ENCODE data around the gene ZBTB21. TPM values are rescaled to one million over a fixed set of nuclear protein-coding genes. Genes with fewer than 3 reads are reported as not detected.

Gene ZBTB21
- total RNA-seq, 4 donors from 2014 or later, result 5.2 to 19.5 (median 9.7) TPM

DNA sequence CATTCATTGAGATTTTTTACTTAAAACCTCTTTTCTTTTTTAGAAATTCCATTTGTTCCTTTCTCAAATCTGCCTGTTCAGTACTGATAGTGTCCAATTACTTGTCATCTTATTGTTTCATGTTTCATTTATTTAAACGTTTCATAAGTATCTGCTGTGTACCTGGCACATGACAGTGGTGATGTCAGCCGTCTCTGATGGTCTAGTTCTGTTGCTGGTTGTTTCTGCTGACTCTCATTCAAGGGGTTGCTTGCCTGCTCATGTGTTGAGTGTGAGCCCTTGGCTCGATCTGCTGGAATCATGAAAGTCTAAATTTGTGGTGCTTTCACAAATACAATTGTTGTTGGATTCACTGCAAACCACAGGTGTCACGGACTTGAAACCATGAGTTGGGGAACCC, 30.8 kb downstream of the ZBTB21 start:
- in situ Hi-C loops (cut with MboI; ENCODE audit: low pct_ligation_motif_present in 1 of 4, low pct_unique_long_range_greater_than_20kb in 1 of 4, low sequenced_read_pairs in 3 of 4), result no loop called here

GRCh38 chr21:41977034-41977950, 32.9 kb downstream of the ZBTB21 start:
- no peak overlapping the region for H3K27ac ChIP-seq
- 87 to 88% methylated on average over 6 to 15 of the region's 17 CpGs for WGBS, 2 donors (ENCODE audit: low coverage in 1 of 2)
- TF ChIP-seq, protein P1, sequence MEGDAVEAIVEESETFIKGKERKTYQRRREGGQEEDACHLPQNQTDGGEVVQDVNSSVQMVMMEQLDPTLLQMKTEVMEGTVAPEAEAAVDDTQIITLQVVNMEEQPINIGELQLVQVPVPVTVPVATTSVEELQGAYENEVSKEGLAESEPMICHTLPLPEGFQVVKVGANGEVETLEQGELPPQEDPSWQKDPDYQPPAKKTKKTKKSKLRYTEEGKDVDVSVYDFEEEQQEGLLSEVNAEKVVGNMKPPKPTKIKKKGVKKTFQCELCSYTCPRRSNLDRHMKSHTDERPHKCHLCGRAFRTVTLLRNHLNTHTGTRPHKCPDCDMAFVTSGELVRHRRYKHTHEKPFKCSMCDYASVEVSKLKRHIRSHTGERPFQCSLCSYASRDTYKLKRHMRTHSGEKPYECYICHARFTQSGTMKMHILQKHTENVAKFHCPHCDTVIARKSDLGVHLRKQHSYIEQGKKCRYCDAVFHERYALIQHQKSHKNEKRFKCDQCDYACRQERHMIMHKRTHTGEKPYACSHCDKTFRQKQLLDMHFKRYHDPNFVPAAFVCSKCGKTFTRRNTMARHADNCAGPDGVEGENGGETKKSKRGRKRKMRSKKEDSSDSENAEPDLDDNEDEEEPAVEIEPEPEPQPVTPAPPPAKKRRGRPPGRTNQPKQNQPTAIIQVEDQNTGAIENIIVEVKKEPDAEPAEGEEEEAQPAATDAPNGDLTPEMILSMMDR (IDR thresholded peaks at IDR 0.05), result no peak
- TF ChIP-seq POLR2A (IDR thresholded peaks at IDR 0.05) (no peak), POLR2AphosphoS5 (IDR thresholded peaks at IDR 0.05) (no peak), EP300 (IDR thresholded peaks at IDR 0.05; ENCODE audit: low read depth) (no peak)
- no peak for DNase-seq
- no peaks in the 10 kb centered on the region for H3K27me3 ChIP-seq
- intact Hi-C loops (cut with DNase I; ENCODE audit: low total_unique reads), result no loop called here
- in situ Hi-C loops (cut with MboI; ENCODE audit: low pct_ligation_motif_present in 1 of 4, low pct_unique_long_range_greater_than_20kb in 1 of 4, low sequenced_read_pairs in 3 of 4), result no loop called here
- H3K4me3 ChIP-seq, result no peak overlapping the region
- H3K9me3 ChIP-seq, result peaks cover 0 to 6% of the 10 kb centered on the region in 2 donors
- H3K36me3 ChIP-seq, result no peaks in the 10 kb centered on the region
- H3K4me1 ChIP-seq, result peaks cover 0 to 15% (median 9%) of the 10 kb centered on the region in 4 donors

More for the DNA sequence above, 30.8 kb downstream of the ZBTB21 start:
- Histone ChIP-seq H3K4me1 (peaks cover 0 to 3% (median 1%) of the 10 kb centered on the region in 4 donors), H3K4me3 (no peak overlapping the region), H3K36me3 (no peaks in the 10 kb centered on the region), H3K9me3 (peaks cover 0 to 6% of the 10 kb centered on the region in 2 donors), H3K27ac (no peak overlapping the region), H3K27me3 (no peaks in the 10 kb centered on the region)
- no peak for TF ChIP-seq POLR2A (IDR thresholded peaks at IDR 0.05)
- TF ChIP-seq POLR2AphosphoS5 (IDR thresholded peaks at IDR 0.05), result no peak
- TF ChIP-seq, protein P1 (IDR thresholded peaks at IDR 0.05), result no peak
- TF ChIP-seq EP300 (IDR thresholded peaks at IDR 0.05; ENCODE audit: low read depth), result no peak
- 64 to 65% methylated on average over 4 of the region's 4 CpGs for WGBS, 2 donors (ENCODE audit: low coverage in 1 of 2)
- intact Hi-C loops (cut with DNase I; ENCODE audit: low total_unique reads), result no loop called here
- DNase-seq, result no peak

DNA sequence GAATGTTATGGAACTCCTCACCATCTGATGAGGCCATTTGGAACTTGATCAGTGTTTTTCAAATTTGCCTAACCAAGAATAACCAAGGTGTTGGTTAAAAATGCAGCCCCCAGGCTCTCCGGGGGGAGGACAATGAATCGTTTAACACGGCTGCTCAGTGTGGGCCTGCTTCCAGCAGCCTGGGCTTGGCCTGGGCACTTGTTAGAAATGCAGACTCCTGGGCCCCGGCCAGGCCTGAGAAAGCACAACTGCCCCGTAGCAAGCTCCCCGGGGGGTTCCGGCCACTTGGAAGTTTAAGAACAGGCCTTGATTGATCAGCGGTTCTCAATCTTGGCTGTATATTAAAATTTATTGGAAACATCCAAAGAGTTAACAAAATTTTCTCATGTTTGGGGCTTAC, 33.5 kb downstream of the ZBTB21 start:
- no peak overlapping the region for H3K4me3 ChIP-seq
- no peak overlapping the region for H3K27ac ChIP-seq
- peaks cover 0 to 15% (median 9%) of the 10 kb centered on the region in 4 donors for H3K4me1 ChIP-seq
- H3K36me3 ChIP-seq, result no peaks in the 10 kb centered on the region
- no peaks in the 10 kb centered on the region for H3K27me3 ChIP-seq
- peaks cover 0 to 6% of the 10 kb centered on the region in 2 donors for H3K9me3 ChIP-seq
- WGBS, 2 donors (ENCODE audit: low coverage in 1 of 2), result 91 to 100% methylated on average over 2 to 8 of the region's 8 CpGs
- no peak for DNase-seq
- in situ Hi-C loops (cut with MboI; ENCODE audit: low pct_ligation_motif_present in 1 of 4, low pct_unique_long_range_greater_than_20kb in 1 of 4, low sequenced_read_pairs in 3 of 4) (no loop called here), intact Hi-C loops (cut with DNase I; ENCODE audit: low total_unique reads) (no loop called here)
- TF ChIP-seq EP300 (IDR thresholded peaks at IDR 0.05; ENCODE audit: low read depth) (no peak), POLR2A (IDR thresholded peaks at IDR 0.05) (no peak), POLR2AphosphoS5 (IDR thresholded peaks at IDR 0.05) (no peak)
- TF ChIP-seq, protein P1 (IDR thresholded peaks at IDR 0.05), result no peak

DNA sequence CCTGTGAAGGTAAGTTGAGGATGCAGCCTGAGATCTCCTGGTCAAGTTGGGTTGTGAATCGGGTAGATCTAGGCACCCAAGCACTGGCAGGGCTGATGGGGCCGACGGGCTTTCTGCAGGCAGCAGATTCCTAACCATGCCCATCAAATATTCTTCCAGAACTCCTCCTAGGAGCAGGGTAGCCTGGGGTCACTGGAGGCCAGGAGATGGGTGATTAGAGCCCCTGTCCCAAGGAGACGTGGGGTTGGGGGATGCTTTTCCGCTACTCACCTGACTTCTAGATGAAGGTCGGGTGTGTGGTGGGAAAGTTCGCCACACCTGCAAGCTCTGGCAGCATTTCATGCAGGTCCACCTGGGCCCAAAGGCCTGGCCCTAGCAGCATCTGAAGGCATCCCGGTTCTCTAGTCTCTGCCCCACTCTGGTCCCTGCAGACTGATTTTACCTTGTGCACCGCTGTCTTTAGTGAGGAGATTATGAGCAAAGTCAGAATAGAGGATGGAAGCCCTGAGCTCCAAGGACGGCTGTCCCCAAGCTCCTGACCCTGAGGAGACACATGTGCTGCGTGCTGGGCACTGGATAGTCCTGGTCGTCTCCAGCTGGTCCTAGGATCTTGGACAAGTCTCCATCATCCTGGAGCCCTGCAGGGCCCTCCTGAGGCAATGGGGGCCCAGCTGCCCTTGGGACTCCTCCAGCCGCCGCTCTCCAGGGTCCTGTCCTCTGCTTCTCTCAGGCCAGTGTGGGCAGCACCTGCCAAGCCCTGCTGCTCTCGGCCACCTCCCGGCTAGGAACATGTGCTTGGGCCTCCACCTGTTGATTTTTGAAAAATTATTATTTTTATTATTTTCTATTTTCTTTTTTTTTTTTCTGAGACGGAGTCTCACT, 34.5 kb downstream of the ZBTB21 start:
- no peak overlapping the region for H3K27ac ChIP-seq
- H3K4me1 ChIP-seq, result peaks cover 0 to 15% (median 9%) of the 10 kb centered on the region in 4 donors
- DNase-seq, result no peak
- in situ Hi-C loops (cut with MboI; ENCODE audit: low pct_ligation_motif_present in 1 of 4, low pct_unique_long_range_greater_than_20kb in 1 of 4, low sequenced_read_pairs in 3 of 4), result no loop called here
- H3K27me3 ChIP-seq, result no peaks in the 10 kb centered on the region
- no peak for TF ChIP-seq EP300 (IDR thresholded peaks at IDR 0.05; ENCODE audit: low read depth)
- peaks cover 0 to 6% of the 10 kb centered on the region in 2 donors for H3K9me3 ChIP-seq
- 95 to 96% methylated on average over 7 to 17 of the region's 17 CpGs for WGBS, 2 donors (ENCODE audit: low coverage in 1 of 2)
- H3K4me3 ChIP-seq, result no peak overlapping the region
- intact Hi-C loops (cut with DNase I; ENCODE audit: low total_unique reads), result no loop called here
- no peaks in the 10 kb centered on the region for H3K36me3 ChIP-seq

All from transverse colon (tissue), 4 donors.